AG10803 (cell line): Measurements from ENCODE around the gene SH3BP2.

ENCODE experiments used
- DNase-seq: peaks from one replicate; pipeline ENCODE4 v3.0.0; 2010; ENCODE audit warnings: low read depth
- H3K4me3 ChIP-seq: 2 replicates; pipeline ENCODE4 v1.5.1; 2011; ENCODE audit warnings: mild to moderate bottlenecking, low read length, control low read depth
- TF ChIP-seq, protein P1 (sequence below): conservative IDR thresholded peaks from 2 replicates; pipeline ENCODE4 v1.5.1; 2011; ENCODE audit warnings: mild to moderate bottlenecking, low read length, control low read depth, inconsistent platforms

The SH3BP2 gene

DNA sequence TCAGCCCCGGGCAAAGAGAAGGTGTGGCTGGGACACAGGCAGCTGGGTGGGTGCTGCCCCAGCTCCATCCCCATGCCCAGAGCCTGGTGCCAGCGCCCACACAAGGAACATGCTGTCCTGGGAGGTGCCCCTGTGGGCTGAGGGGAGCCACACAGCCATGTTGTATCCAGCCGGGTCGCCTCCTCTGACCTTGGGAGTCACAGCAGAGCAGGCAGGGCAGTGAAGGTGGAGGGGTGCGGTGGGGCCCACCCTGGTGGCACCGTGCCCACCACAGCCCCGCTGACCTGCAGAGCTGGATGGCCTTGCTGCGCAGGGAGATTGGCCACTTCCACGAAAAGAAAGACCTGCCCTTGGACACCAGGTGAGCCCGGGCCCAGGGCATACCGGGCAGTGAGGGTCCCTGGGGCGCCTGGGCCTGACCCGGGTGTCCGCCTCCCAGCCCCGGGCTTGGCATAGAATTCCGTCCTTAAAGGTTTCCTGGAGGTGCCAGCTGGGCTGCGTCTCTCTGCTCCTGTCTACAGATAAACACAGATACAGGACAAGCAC, 32.0 kb downstream of the SH3BP2 start:
- H3K4me3 ChIP-seq: no peak overlapping the region
- DNase-seq: no peak
- TF ChIP-seq, protein P1, sequence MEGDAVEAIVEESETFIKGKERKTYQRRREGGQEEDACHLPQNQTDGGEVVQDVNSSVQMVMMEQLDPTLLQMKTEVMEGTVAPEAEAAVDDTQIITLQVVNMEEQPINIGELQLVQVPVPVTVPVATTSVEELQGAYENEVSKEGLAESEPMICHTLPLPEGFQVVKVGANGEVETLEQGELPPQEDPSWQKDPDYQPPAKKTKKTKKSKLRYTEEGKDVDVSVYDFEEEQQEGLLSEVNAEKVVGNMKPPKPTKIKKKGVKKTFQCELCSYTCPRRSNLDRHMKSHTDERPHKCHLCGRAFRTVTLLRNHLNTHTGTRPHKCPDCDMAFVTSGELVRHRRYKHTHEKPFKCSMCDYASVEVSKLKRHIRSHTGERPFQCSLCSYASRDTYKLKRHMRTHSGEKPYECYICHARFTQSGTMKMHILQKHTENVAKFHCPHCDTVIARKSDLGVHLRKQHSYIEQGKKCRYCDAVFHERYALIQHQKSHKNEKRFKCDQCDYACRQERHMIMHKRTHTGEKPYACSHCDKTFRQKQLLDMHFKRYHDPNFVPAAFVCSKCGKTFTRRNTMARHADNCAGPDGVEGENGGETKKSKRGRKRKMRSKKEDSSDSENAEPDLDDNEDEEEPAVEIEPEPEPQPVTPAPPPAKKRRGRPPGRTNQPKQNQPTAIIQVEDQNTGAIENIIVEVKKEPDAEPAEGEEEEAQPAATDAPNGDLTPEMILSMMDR: no peak

DNA sequence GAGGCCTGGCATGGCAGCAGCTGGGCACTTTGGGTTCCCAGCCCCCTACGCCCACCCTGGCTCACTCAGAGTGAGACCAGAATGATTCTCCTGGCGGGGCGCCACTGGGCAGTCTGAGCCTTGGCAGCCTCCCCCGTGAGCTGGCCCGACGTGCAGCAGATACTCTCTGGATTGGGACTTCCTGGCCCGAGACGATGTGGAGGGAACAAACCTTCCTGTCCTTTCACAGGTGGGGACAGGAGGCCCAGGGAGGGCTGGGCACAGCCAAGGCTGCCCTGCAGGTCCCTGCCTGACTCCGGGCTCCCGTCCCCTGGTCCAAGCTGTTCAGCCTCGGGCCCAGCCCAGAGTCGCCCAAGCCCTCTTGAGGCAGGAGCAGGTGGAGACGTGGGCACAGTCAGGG, 32.9 kb downstream of the SH3BP2 start:
- TF ChIP-seq, protein P1: no peak
- H3K4me3 ChIP-seq: no peak overlapping the region

DNA sequence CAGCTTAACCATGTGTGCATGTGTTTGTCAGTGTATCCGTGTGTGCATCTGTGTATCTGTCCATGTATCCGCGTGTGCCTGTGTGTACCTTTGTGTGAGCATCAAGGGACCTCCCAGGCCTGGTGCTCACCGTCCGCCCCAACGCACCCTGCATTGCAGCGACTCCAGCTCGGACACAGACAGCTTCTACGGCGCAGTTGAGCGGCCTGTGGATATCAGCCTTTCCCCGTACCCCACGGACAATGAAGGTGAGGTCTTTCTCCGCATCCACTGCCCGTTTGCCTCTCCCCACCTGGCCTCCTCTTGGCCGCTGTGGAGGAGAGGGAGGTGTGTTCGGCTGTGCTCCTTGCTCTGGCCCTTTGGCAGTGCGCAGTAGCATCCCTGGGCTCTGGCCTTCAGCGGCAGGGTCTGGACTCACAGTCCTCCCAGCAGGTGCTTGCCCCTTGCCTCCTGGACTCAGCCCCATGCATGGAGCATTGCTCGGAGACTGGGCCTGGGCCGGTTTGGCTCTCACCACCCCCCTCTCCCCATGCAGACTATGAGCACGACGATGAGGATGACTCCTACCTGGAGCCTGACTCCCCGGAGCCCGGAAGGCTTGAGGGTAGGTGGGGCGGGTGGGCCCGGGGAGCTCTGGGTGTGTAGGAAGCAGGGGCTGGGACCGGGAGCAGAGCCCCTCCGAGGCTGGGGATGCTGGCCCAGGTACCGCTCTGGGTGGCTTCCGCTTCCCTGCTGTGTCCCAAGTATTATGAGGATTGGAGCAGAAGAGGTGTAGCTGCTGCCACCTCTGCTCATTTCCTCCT, 34.4 kb downstream of the SH3BP2 start:
- TF ChIP-seq, protein P1: no peak
- no peak overlapping the region for H3K4me3 ChIP-seq
- no peak for DNase-seq

More for the DNA sequence above, 32.9 kb downstream of the SH3BP2 start:
- no peak for DNase-seq

DNA sequence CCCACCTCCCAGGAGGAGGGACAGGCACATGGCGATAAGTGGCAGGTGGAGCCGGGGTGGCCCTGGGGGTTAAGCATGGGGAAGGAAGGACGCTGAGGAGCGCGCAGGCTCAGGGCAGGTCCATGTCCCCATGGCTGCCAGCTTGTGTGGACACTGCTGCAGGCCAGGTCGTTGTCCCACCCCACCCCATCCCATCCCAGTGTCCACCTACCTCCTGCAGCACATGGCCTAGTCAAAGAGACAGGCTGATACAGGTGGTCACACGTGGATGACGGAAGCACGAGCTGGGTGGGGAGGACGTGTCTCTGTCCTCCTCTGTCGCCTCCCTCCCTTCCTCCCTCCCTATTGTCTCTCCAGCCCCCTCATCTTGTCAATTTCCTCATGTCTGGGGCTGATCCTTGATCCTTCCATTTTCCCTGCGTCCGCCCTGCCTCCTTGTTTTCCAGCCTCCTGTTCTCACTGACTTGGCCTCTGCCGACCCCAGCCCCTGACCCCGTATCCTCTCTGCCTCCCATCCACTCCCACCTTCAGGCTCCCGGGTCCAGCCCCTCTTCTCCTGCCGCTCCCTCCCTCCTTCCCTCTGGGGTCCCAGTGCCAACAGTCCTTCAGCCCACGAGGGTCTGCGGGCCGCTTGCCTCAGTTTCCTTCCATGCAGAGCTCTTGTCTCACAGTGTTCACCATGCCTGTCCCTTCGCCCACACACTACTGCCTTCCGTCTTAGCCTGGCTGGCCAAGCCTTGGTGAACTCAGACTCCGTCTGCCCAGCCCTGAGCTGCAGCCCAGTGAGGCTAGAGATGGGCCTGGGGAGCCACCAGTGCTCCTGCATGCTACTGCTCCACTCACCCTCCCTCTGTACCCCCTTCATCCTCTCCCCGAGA, 35.2 kb downstream of the SH3BP2 start:
- DNase-seq: no peak
- TF ChIP-seq, protein P1: no peak
- H3K4me3 ChIP-seq: no peak overlapping the region

DNA sequence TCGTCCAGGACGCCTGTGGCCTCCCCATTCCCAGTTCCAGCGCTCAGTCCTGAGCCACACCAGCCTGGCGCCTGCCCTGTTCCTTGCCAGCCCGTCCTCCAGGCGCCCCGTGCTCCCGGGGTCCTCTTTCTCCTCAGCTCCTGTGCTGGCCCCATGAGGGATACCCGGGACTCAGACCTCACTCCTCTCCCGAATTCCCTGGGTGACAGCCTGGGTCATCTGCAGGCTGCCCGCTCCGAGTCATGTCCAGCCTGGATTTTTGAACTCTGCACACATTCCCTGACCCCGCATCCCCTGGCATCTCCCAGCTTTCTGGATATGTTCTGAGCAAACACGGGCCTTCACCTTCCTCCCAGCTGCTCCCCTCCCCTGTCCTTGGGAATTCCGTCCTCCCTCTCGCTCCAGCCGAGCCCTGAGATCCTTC, 35.9 kb downstream of the SH3BP2 start:
- H3K4me3 ChIP-seq: no peak overlapping the region
- TF ChIP-seq, protein P1: no peak
- DNase-seq: no peak

DNA sequence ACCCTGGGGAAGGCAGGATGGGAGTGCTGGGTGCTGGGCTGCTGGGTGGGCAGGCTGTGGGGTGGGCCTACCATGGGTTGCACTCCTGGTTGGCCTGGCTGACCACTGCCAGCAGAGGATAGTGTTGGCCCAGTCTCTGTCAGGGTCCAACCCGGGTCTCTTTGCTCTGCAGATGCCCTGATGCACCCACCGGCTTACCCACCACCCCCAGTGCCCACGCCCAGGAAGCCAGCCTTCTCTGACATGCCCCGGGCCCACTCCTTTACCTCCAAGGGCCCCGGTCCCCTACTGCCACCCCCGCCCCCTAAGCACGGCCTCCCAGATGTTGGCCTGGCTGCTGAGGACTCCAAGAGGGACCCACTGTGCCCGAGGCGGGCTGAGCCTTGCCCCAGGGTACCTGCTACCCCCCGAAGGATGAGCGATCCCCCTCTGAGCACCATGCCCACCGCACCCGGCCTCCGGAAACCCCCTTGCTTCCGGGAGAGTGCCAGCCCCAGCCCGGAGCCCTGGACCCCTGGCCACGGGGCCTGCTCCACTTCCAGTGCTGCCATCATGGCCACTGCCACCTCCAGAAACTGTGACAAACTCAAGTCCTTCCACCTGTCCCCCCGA, 36.5 kb downstream of the SH3BP2 start:
- no peak overlapping the region for H3K4me3 ChIP-seq
- no peak for DNase-seq
- TF ChIP-seq, protein P1: no peak
